ACHN (cell line): ENCODE data around the gene EEA1.
"Not testable (repeated sequence)": the region's sequence is repeated elsewhere in the genome, so short reads cannot be mapped to it uniquely, and the experiment has no call there.

Experiments used
- DNase-seq: peaks from one replicate; pipeline ENCODE4 v3.0.0-alpha.2; 2015
- in situ Hi-C: cut with HindIII; loops from 2 replicates; pipeline ENCODE4 v1.10.0; 2017; ENCODE audit warnings: low sequenced_read_pairs, low pct_ligation_motif_present, low pct_unique_long_range_greater_than_20kb

EEA1 gene

GRCh38 chr12:92848740-92849139 lies 80.4 kb downstream of the EEA1 start:
- in situ Hi-C loops = no loop called here
- DNase-seq = no peak

GRCh38 chr12:92847368-92847767 lies 81.7 kb downstream of the EEA1 start:
- in situ Hi-C loops = no loop called here
- no peak for DNase-seq

GRCh38 chr12:92845329-92845728 lies 83.8 kb downstream of the EEA1 start:
- DNase-seq = no peak

GRCh38 chr12:92844151-92844763 lies 84.8 kb downstream of the EEA1 start:
- in situ Hi-C loops = no loop called here

More at GRCh38 chr12:92845329-92845728, 83.8 kb downstream of the EEA1 start:
- in situ Hi-C loops = no loop called here

GRCh38 chr12:92829686-92830282 lies 99.3 kb downstream of the EEA1 start:
- no peak for DNase-seq
- in situ Hi-C loops = no loop called here

More at GRCh38 chr12:92844151-92844763, 84.8 kb downstream of the EEA1 start:
- peak; percentile 5 for DNase-seq

GRCh38 chr12:92828565-92828964 lies 100.5 kb downstream of the EEA1 start:
- in situ Hi-C loops = no loop called here
- no peak for DNase-seq

GRCh38 chr12:92827836-92828431 lies 101.2 kb downstream of the EEA1 start:
- DNase-seq = peak; percentile 76
- in situ Hi-C loops = no loop called here

GRCh38 chr12:92821142-92821541 lies 108.0 kb downstream of the EEA1 start:
- no peak for DNase-seq
- in situ Hi-C loops = no loop called here

- no peak for DNase-seq
- in situ Hi-C loops = no loop called here
Measured at GRCh38 chr12:92814584-92814983, 114.5 kb downstream of the EEA1 start.

- no peak for DNase-seq
- in situ Hi-C loops = no loop called here
Measured at GRCh38 chr12:92810370-92810769, 118.7 kb downstream of the EEA1 start.

GRCh38 chr12:92803903-92804302 lies 125.2 kb downstream of the EEA1 start:
- DNase-seq = no peak
- in situ Hi-C loops = no loop called here

GRCh38 chr12:92802906-92803305 lies 126.2 kb downstream of the EEA1 start:
- in situ Hi-C loops = no loop called here
- DNase-seq = no peak

- in situ Hi-C loops = no loop called here
Measured at GRCh38 chr12:92796650-92797049, 132.4 kb downstream of the EEA1 start.

GRCh38 chr12:92794814-92795213 lies 134.3 kb downstream of the EEA1 start:
- in situ Hi-C loops = no loop called here
- DNase-seq = no peak

More at GRCh38 chr12:92796650-92797049, 132.4 kb downstream of the EEA1 start:
- DNase-seq = no peak

GRCh38 chr12:92794356-92794755 lies 134.7 kb downstream of the EEA1 start:
- in situ Hi-C loops, DNase-seq: not testable (repeated sequence)

GRCh38 chr12:92786045-92786444 lies 143.1 kb downstream of the EEA1 start:
- no peak for DNase-seq
- in situ Hi-C loops = no loop called here

- no peak for DNase-seq
- in situ Hi-C loops = no loop called here
Measured at GRCh38 chr12:92785563-92785950, 143.5 kb downstream of the EEA1 start.

GRCh38 chr12:92784797-92785562 lies 144.1 kb downstream of the EEA1 start:
- in situ Hi-C loops = no loop called here
- DNase-seq = peak; percentile 91

- DNase-seq = no peak
- in situ Hi-C loops = no loop called here
Measured at GRCh38 chr12:92784356-92784755, 144.7 kb downstream of the EEA1 start.
